Chondrocyte (in vitro differentiated cells): Measurements from ENCODE around the gene ITPK1. TPM values are rescaled to one million over a fixed set of nuclear protein-coding genes. Genes with fewer than 3 reads are reported as not detected.

Experiments used
- DNase-seq: peaks from one replicate; pipeline ENCODE4 v3.0.0; 2021; ENCODE audit warnings: mixed read lengths, low spot score
- H3K27ac Mint-ChIP-seq: one replicate; pipeline ENCODE4 v1.8.0; 2021; ENCODE audit warnings: mild to moderate bottlenecking, moderate library complexity, mixed read lengths; ENCODE audit not compliant: unreplicated experiment
- H3K27me3 Mint-ChIP-seq: 2 replicates; pipeline ENCODE4 v1.8.0; 2021; ENCODE audit warnings: low read depth, mixed read lengths
- H3K36me3 Mint-ChIP-seq: 2 replicates; pipeline ENCODE4 v1.8.0; 2021; ENCODE audit warnings: low read depth, mixed read lengths
- H3K4me1 Mint-ChIP-seq: 2 replicates; pipeline ENCODE4 v1.8.0; 2021; ENCODE audit warnings: low read depth, mild to moderate bottlenecking, mixed read lengths
- H3K4me3 Mint-ChIP-seq: one replicate; pipeline ENCODE4 v1.8.0; 2021; ENCODE audit warnings: mild to moderate bottlenecking, moderate library complexity, mixed read lengths; ENCODE audit not compliant: unreplicated experiment
- H3K9me3 Mint-ChIP-seq: 2 replicates; pipeline ENCODE4 v1.8.0; 2021; ENCODE audit warnings: low read depth, mixed read lengths
- total RNA-seq: library from RNA; stranded (reverse); gene quantifications from 3 replicates; pipeline ENCODE4 v1.2.1, GENCODE V29; 2021
- TF ChIP-seq, protein P1 (sequence below): fragments of 200-600 bp; sonication (generic); IDR thresholded peaks from 2 replicates; pipeline ENCODE4 v1.5.0; 2021; ENCODE audit warnings: antibody characterized with exemption, mild to moderate bottlenecking, moderate library complexity

Gene ITPK1
- total RNA-seq, 1 donor from 2014 or later, result 27.7 TPM

- no peak for DNase-seq
- no peaks in the 10 kb centered on the region for H3K4me1 Mint-ChIP-seq
- TF ChIP-seq, protein P1, sequence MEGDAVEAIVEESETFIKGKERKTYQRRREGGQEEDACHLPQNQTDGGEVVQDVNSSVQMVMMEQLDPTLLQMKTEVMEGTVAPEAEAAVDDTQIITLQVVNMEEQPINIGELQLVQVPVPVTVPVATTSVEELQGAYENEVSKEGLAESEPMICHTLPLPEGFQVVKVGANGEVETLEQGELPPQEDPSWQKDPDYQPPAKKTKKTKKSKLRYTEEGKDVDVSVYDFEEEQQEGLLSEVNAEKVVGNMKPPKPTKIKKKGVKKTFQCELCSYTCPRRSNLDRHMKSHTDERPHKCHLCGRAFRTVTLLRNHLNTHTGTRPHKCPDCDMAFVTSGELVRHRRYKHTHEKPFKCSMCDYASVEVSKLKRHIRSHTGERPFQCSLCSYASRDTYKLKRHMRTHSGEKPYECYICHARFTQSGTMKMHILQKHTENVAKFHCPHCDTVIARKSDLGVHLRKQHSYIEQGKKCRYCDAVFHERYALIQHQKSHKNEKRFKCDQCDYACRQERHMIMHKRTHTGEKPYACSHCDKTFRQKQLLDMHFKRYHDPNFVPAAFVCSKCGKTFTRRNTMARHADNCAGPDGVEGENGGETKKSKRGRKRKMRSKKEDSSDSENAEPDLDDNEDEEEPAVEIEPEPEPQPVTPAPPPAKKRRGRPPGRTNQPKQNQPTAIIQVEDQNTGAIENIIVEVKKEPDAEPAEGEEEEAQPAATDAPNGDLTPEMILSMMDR, result no peak
- H3K27ac Mint-ChIP-seq, result no peak overlapping the region
- H3K4me3 Mint-ChIP-seq, result no peak overlapping the region
- peaks cover 17% of the 10 kb centered on the region for H3K9me3 Mint-ChIP-seq
- peaks cover 3% of the 10 kb centered on the region for H3K36me3 Mint-ChIP-seq
- H3K27me3 Mint-ChIP-seq, result peaks cover 52% of the 10 kb centered on the region
Measured at GRCh38 chr14:92892589-92892988, 223.1 kb downstream of the ITPK1 start.

DNA sequence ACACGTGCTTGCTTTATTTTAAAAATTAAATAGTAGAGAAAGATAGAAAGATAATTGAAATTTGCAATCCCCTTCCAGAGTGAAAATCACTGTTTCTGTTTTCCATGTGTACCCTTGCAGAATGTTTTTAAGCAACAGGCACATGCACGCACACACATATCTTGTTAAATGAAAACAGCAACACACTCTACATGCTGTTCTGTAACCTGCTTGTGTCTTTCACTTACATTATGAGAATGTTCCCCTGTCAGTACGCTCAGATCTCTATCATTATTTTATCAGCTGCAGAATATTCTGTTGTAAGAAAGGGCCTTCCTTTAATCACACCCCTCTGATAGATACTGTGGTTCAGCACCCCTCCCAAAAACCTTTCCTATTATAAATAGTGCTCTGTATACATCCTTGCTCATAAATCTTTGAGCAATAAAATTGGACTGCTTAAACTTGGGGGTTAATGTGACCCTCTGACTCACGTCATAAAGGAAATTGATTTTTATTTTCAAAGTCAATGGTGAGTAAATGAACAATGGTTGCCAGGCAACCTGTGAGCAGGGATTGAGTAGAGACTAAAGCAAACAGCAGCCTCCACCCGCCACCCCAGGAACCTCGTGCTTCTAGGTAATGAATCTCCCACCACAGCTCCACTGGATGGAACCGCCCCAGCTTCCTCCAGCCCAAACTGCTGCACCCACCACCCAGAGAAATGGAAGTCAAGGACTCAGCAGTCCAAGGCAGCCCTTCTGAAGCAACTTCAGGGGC lies 224.7 kb downstream of the ITPK1 start:
- H3K4me1 Mint-ChIP-seq, result no peaks in the 10 kb centered on the region

GRCh38 chr14:92888896-92889295 lies 226.8 kb downstream of the ITPK1 start:
- H3K9me3 Mint-ChIP-seq, result peaks cover 13% of the 10 kb centered on the region
- H3K27ac Mint-ChIP-seq, result no peak overlapping the region
- TF ChIP-seq, protein P1, result no peak
- H3K4me1 Mint-ChIP-seq, result no peaks in the 10 kb centered on the region
- H3K4me3 Mint-ChIP-seq, result no peak overlapping the region
- no peak for DNase-seq
- H3K36me3 Mint-ChIP-seq, result peaks cover 3% of the 10 kb centered on the region
- H3K27me3 Mint-ChIP-seq, result peaks cover 70% of the 10 kb centered on the region

More for the DNA sequence above, 224.7 kb downstream of the ITPK1 start:
- Mint-ChIP-seq H3K36me3 (peaks cover 3% of the 10 kb centered on the region), H3K27me3 (peaks cover 55% of the 10 kb centered on the region), H3K27ac (no peak overlapping the region), H3K9me3 (peaks cover 17% of the 10 kb centered on the region), H3K4me3 (no peak overlapping the region)
- no peak for DNase-seq
- TF ChIP-seq, protein P1, result no peak

GRCh38 chr14:92887157-92887556 lies 228.6 kb downstream of the ITPK1 start:
- Mint-ChIP-seq H3K27me3 (peaks cover 60% of the 10 kb centered on the region), H3K27ac (no peak overlapping the region), H3K36me3 (no peaks in the 10 kb centered on the region), H3K9me3 (no peaks in the 10 kb centered on the region), H3K4me3 (no peak overlapping the region), H3K4me1 (no peaks in the 10 kb centered on the region)
- TF ChIP-seq, protein P1, result no peak
- no peak for DNase-seq

Other genes with a start within 250 kb of the ITPK1 start
- not detected in 3 replicates for gene CHGA, start 192.8 kb downstream of the ITPK1 start, total RNA-seq
- 14.5 to 18.1 TPM (median 16.7 TPM) in 3 replicates for gene MOAP1, start 69.0 kb upstream of the ITPK1 start, total RNA-seq
- 13.1 to 15.2 TPM (median 14.9 TPM) in 3 replicates for gene LYSET, start 69.4 kb upstream of the ITPK1 start, total RNA-seq
- 5.3 to 11.7 TPM (median 5.7 TPM) in 3 replicates for gene GON7, start 91.1 kb upstream of the ITPK1 start, total RNA-seq
- 15.3 to 27.1 TPM (median 16.6 TPM) in 3 replicates for gene UBR7, start 91.3 kb upstream of the ITPK1 start, total RNA-seq
- 43.5 to 57.9 TPM (median 44.4 TPM) in 3 replicates for gene BTBD7, start 217.1 kb upstream of the ITPK1 start, total RNA-seq
- gene COX8C, start 231.3 kb upstream of the ITPK1 start, total RNA-seq, result not detected in 3 replicates